Endothelial cell of umbilical vein (primary cell): ENCODE data around the gene ERBB2. TPM values are rescaled to one million over a fixed set of nuclear protein-coding genes. Genes with fewer than 3 reads are reported as not detected.

Experiments used
- BruUV-seq: library from RNA; stranded (reverse); fragments of 400-500 nt; replicated peaks from 2 replicates; lab custom pipeline; 2021; lab: Mats Ljungman, UMichigan
- CTCF ChIA-PET: fragments of 300-600, 350-600 bp; sonication (Branson Sonifier 250); formaldehyde crosslinking; loops from one replicate; lab custom pipeline; 2021; ENCODE audit warnings: antibody characterized with exemption, inconsistent platforms; lab: Charles Lee
- POLR2A ChIA-PET: fragments of 300-600, 350-600 bp; sonication (Branson Sonifier 250); formaldehyde crosslinking; loops from one replicate; lab custom pipeline; 2021; ENCODE audit warnings: antibody characterized with exemption, inconsistent platforms; lab: Charles Lee
- DNase-seq: peaks from one replicate; pipeline ENCODE4 v3.0.0-alpha.2; 2011; ENCODE audit warnings: low read depth, low spot score
- FAIRE-seq: peaks from 2 replicates; lab custom pipeline; 2011; peaks lifted over from hg19 to GRCh38; lab: Jason Lieb, UNC
- H2AFZ ChIP-seq: 2 replicates; pipeline ENCODE4 v1.6.0; 2012; ENCODE audit warnings: low read depth, low read length, control low read depth, inconsistent platforms
- H3K27ac ChIP-seq: 2 replicates; pipeline ENCODE4 v1.5.1; 2011; ENCODE audit warnings: low read depth, mild to moderate bottlenecking, control low read depth, low read length, moderate library complexity; ENCODE audit not compliant: insufficient read depth
- H3K27me3 ChIP-seq, 2 experiments: 2 replicates each; pipeline versions ENCODE4 v1.6.0 to v1.6.1; 2011; ENCODE audit warnings: low read length in 2 of 2, mixed read lengths in 1 of 2; ENCODE audit not compliant: control insufficient read depth in 2 of 2, insufficient read depth in 2 of 2
- H3K36me3 ChIP-seq, 2 experiments: 2 replicates in 1 of 2; 3 replicates in 1 of 2; pipeline ENCODE4 v1.5.1; 2011; ENCODE audit warnings: low read length in 2 of 2, mild to moderate bottlenecking in 1 of 2, moderate library complexity in 1 of 2; ENCODE audit not compliant: control insufficient read depth in 2 of 2, insufficient read depth in 2 of 2; ENCODE audit errors: extremely low read depth in 1 of 2
- H3K4me1 ChIP-seq: 3 replicates; pipeline ENCODE4 v1.5.1; 2011; ENCODE audit warnings: mild to moderate bottlenecking, low read length; ENCODE audit not compliant: control insufficient read depth, insufficient read depth; ENCODE audit errors: extremely low read depth
- H3K4me2 ChIP-seq: 2 replicates; pipeline ENCODE4 v1.6.1; 2011; ENCODE audit warnings: low read length, control low read depth, mixed read lengths; ENCODE audit not compliant: insufficient read depth
- H3K4me3 ChIP-seq, 3 experiments: fragments of 200-600 bp in 1 of 3; sonication (generic), shearing (Covaris generic) in 1 of 3; replicated peaks in 1 of 3; 2 replicates each; pipeline ENCODE4 v1.5.1; 2011 to 2016; ENCODE audit warnings: control low read depth in 3 of 3, low read length in 3 of 3, mild to moderate bottlenecking in 2 of 3, inconsistent platforms in 1 of 3, low read depth in 1 of 3, moderate library complexity in 1 of 3; ENCODE audit not compliant: insufficient read depth in 1 of 3
- H3K79me2 ChIP-seq: 2 replicates; pipeline ENCODE4 v1.6.0; 2012; ENCODE audit warnings: low read length, inconsistent platforms; ENCODE audit not compliant: control insufficient read depth, insufficient read depth
- H3K9ac ChIP-seq: replicated peaks from 2 replicates; pipeline ENCODE3; 2011; ENCODE audit warnings: low read length, control low read depth; ENCODE audit not compliant: insufficient read depth; ENCODE audit errors: extremely low read depth
- H3K9me1 ChIP-seq: replicated peaks from 3 replicates; pipeline ENCODE4 v1.6.0; 2011; ENCODE audit warnings: mild to moderate bottlenecking, low read length; ENCODE audit not compliant: control insufficient read depth, insufficient read depth; ENCODE audit errors: extremely low read depth
- H3K9me3 ChIP-seq: replicated peaks from 2 replicates; pipeline ENCODE4 v1.5.1; 2012; ENCODE audit warnings: low read length, inconsistent platforms; ENCODE audit not compliant: control insufficient read depth, insufficient read depth
- H4K20me1 ChIP-seq: replicated peaks from 2 replicates; pipeline ENCODE3; 2011; ENCODE audit warnings: mild to moderate bottlenecking, low read length; ENCODE audit not compliant: control insufficient read depth, insufficient read depth; ENCODE audit errors: extremely low read depth
- CTCF ChIP-seq, 2 donors: IDR thresholded peaks; 1 replicate in 1 of 2; 2 replicates in 1 of 2; pipeline ENCODE4 v1.5.1; 2011; ENCODE audit warnings: low read length in 2 of 2, mild to moderate bottlenecking in 2 of 2, moderate library complexity in 2 of 2, control low read depth in 1 of 2, inconsistent platforms in 1 of 2, low read depth in 1 of 2; ENCODE audit not compliant: insufficient read depth in 1 of 2; ENCODE audit errors: extremely low read depth in 1 of 2
- EZH2 ChIP-seq: IDR thresholded peaks from 2 replicates; pipeline ENCODE4 v1.6.1; 2012; ENCODE audit warnings: borderline replicate concordance, low read depth, mild to moderate bottlenecking, moderate library complexity, low read length, inconsistent platforms; ENCODE audit not compliant: severe bottlenecking
- GATA2 ChIP-seq: IDR thresholded peaks from 2 replicates; pipeline ENCODE4 v1.7.0; 2011; ENCODE audit warnings: low read depth, mild to moderate bottlenecking, moderate library complexity, mixed read lengths, low read length; ENCODE audit not compliant: insufficient read length, insufficient read depth
- JUN ChIP-seq: IDR thresholded peaks from 2 replicates; pipeline ENCODE4 v1.6.1; 2011; ENCODE audit warnings: borderline replicate concordance, low read depth; ENCODE audit not compliant: insufficient read length, insufficient read depth
- MAX ChIP-seq: IDR thresholded peaks from 2 replicates; pipeline ENCODE4 v1.6.1; 2011; ENCODE audit not compliant: insufficient read depth, insufficient read length
- MYC ChIP-seq: IDR thresholded peaks from one replicate; pipeline ENCODE4 v1.6.1; 2011; ENCODE audit warnings: mild to moderate bottlenecking, low read depth, low read length
- POLR2A ChIP-seq: IDR thresholded peaks from 2 replicates; pipeline ENCODE4 v1.6.1; 2012; ENCODE audit warnings: low read depth, mild to moderate bottlenecking, control low read depth, low read length
- POLR2AphosphoS5 ChIP-seq: IDR thresholded peaks from 2 replicates; pipeline ENCODE4 v1.6.1; 2012; ENCODE audit warnings: low read depth, mild to moderate bottlenecking, control low read depth, low read length, moderate library complexity; ENCODE audit not compliant: insufficient read depth
- dilution Hi-C: fragments of 300-500 bp; cut with MboI; formaldehyde crosslinking; loops from one replicate; pipeline ENCODE4 v1.15.0; 2019; ENCODE audit warnings: low sequenced_read_pairs; ENCODE audit not compliant: extremely low pct_ligation_motif_present
- intact Hi-C: fragments of 100-400 bp; cut with micrococcal nuclease; formaldehyde crosslinking; loops from one replicate; pipeline ENCODE4 v1.10.0; 2022
- polyA plus RNA-seq, 4 experiments: library from polyadenylated mRNA; depleted of rRNA in 3 of 4; stranded (reverse) in 3 of 4; unstranded in 1 of 4; fragments of >200 nt; gene quantifications; 2 replicates each; pipeline versions ENCODE4 v1.2.1 to v1.2.3, GENCODE V29; 2011 to 2012; ENCODE audit warnings: missing spikeins in 1 of 4
- total RNA-seq: library from RNA; stranded (reverse); gene quantifications from 2 replicates; pipeline ENCODE4 v1.2.3, GENCODE V29; 2021

ERBB2 gene
- total and polyA plus RNA-seq, 2 donors (not counting 3 experiments of a cell fraction or from before 2014, with no cell fraction given), result 20.6 to 32.9 TPM

- Histone ChIP-seq H3K36me3 (no peaks in the 10 kb centered on the region), H3K9me3 (no peaks in the 10 kb centered on the region), H3K9me1 (no peaks in the 10 kb centered on the region), H3K79me2 (no peaks in the 10 kb centered on the region), H3K27ac (no peak overlapping the region), H3K9ac (no peak overlapping the region), H2AFZ (no peak overlapping the region), H3K4me2 (no peak overlapping the region), H4K20me1 (no peaks in the 10 kb centered on the region), H3K4me1 (no peaks in the 10 kb centered on the region), H3K4me3 (no peak overlapping the region), H3K27me3 (no peaks in the 10 kb centered on the region)
- POLR2A ChIA-PET, result no interaction called here
- dilution Hi-C loops (no loop called here), intact Hi-C loops (loop anchor here (2.0 kb wide), 1 partner anchor 29 kb away; no protein-coding TSS in a partner anchor)
- no TSS peak for BruUV-seq
- TF ChIP-seq MYC (no peak), EZH2 (no peak), JUN (no peak)
- FAIRE-seq (no peak), DNase-seq (peak; percentile 33)
- CTCF ChIA-PET, result interaction anchor here (1.0 to 9.3 kb wide), 13 partner anchors 8 to 116 kb away, joined by 3 to 114 read pairs (median 9); partner anchors contain the start of genes PNMT, STARD3 and TCAP
These were observed 47.8 kb upstream of the ERBB2 start for GRCh38 chr17:39651923-39652586.

GRCh38 chr17:39652587-39653315 is 47.1 kb upstream of the ERBB2 start:
- H3K4me2 ChIP-seq, result no peak overlapping the region
- H3K9me1 ChIP-seq, result no peaks in the 10 kb centered on the region
- H3K9ac ChIP-seq, result no peak overlapping the region
- ChIA-PET POLR2A (no interaction called here), CTCF (interaction anchor here (1.0 to 9.3 kb wide), 15 partner anchors 9 to 117 kb away, joined by 3 to 114 read pairs (median 8); partner anchors contain the start of genes PNMT, STARD3 and TCAP)
- DNase-seq (peak; percentile 42), FAIRE-seq (no peak)
- H3K79me2 ChIP-seq, result no peaks in the 10 kb centered on the region
- BruUV-seq, result no TSS peak
- H4K20me1 ChIP-seq, result no peaks in the 10 kb centered on the region
- H3K4me1 ChIP-seq, result no peaks in the 10 kb centered on the region
- H3K27me3 ChIP-seq, result no peaks in the 10 kb centered on the region
- dilution Hi-C loops, result no loop called here
- no peak overlapping the region for H2AFZ ChIP-seq
- H3K9me3 ChIP-seq, result no peaks in the 10 kb centered on the region
- no peak overlapping the region for H3K27ac ChIP-seq
- H3K4me3 ChIP-seq, result no peak overlapping the region
- no peaks in the 10 kb centered on the region for H3K36me3 ChIP-seq
- intact Hi-C loops, result loop anchor here (2.0 kb wide), 1 partner anchor 30 kb away; no protein-coding TSS in a partner anchor
- TF ChIP-seq JUN, result no peak
- no peak for TF ChIP-seq POLR2AphosphoS5
- no peak for TF ChIP-seq MAX
- TF ChIP-seq POLR2A, result no peak
- TF ChIP-seq MYC, result no peak
- TF ChIP-seq CTCF (IDR thresholded peaks at IDR 0.05; ENCODE audit: extremely low read depth in 1 of 2, insufficient read depth in 1 of 2, low read depth in 1 of 2, low read length in 2 of 2), result no peak
- TF ChIP-seq GATA2, result no peak
